ENCODE measurements around the gene TBC1D5.

- TF ChIP-seq, protein P1, sequence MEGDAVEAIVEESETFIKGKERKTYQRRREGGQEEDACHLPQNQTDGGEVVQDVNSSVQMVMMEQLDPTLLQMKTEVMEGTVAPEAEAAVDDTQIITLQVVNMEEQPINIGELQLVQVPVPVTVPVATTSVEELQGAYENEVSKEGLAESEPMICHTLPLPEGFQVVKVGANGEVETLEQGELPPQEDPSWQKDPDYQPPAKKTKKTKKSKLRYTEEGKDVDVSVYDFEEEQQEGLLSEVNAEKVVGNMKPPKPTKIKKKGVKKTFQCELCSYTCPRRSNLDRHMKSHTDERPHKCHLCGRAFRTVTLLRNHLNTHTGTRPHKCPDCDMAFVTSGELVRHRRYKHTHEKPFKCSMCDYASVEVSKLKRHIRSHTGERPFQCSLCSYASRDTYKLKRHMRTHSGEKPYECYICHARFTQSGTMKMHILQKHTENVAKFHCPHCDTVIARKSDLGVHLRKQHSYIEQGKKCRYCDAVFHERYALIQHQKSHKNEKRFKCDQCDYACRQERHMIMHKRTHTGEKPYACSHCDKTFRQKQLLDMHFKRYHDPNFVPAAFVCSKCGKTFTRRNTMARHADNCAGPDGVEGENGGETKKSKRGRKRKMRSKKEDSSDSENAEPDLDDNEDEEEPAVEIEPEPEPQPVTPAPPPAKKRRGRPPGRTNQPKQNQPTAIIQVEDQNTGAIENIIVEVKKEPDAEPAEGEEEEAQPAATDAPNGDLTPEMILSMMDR (IDR thresholded peaks at IDR 0.05), result no peak
- no peak for TF ChIP-seq EZH2 (IDR thresholded peaks at IDR 0.05)
Observed at GRCh38 chr3:17589888-17590287, 152.5 kb downstream of the TBC1D5 start.

All from neural progenitor cell (in vitro differentiated cells).